ENCODE data around the gene OSGIN1.
A peak's percentile ranks its signal among the peaks of the same experiment; 100 is the strongest.

Gene OSGIN1

DNA sequence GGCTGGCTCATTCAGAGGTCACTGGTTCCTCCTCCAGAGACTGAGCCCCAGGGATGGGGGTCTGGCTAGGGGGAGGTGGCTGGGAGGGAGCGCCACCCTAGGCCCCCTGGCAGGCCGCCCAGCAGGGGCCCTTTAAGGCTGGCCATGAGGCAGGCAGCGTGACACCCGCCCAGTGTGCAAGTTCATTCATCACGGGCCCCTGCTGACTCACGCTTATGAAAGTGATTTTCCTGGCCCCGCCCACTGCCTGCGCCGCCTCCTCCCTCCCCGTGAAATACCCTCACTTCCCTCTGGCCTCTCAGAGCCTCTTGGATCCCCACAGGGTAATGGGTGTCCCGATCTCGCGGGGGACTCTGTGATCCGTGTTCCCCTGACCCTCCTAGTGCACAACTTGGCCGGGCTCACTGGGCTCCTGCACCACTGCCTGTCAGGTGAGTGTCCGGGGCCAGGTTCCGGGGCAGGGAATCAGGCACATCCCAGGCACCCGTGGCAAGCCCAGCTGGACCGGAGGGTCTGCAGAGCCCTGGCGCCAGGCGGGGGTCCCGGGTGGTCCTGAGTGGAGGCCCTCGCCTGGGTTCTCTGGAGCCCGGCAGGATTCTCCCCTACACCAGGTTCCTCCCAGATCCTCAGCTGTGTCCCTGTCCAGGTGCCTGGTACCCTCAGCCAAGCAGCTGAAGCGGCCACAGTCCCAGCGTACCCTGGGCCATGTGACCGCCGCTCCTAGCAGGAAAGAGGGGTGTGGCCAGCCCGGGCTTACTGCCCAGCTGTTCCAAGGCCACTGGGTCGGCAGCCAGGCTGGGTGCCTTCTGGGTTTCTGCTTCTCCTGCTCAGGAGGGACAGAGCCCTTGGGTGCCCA, at the start of gene OSGIN1:
OSGIN1 (plus strand) TSS at position 301 of the 856 bp plus-strand sequence. CDS start 4,432 bp downstream, outside the sequence.
- DNase-seq, result peak; percentile 37 to 74

DNA sequence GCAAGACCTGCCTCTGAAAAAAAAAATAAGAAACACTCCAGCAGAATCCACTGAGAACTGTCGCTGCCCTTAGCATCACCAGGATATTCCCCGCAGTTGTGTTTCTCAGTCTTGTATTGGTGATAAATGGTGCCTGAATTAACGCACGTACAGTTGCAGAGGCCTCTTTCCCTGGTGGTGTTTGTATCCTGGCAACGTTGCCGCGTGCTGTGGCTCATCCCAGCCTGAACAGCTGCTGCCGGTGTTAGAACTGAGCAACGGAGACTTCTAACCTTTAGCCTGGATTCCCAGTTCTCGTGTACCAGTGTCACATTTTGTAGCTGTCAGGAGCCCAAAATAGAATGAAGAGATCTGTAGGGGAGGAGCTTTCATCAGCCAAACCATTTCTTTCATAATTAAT, 49.3 kb upstream of the OSGIN1 start:
- DNase-seq, result no peak

DNA sequence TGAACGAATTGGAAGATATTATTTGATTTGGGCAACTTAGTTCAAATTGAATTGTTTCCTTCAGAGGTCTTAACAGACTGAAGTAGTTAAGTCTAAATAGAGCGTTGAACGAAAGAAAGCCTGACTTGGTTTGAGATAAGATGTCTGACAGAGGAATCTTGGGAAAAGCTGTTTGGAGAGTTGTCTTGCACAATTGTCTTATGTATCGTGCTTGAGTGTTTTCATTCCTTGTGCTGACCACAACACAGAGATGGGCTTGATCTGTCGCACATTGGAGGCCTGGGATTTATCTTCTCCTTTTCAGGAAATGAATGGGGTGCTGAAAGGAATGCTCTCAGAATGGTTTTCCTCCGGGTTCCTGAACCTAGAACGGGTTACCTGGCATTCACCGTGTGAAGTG, 46.4 kb upstream of the OSGIN1 start:
- no peak for DNase-seq

DNA sequence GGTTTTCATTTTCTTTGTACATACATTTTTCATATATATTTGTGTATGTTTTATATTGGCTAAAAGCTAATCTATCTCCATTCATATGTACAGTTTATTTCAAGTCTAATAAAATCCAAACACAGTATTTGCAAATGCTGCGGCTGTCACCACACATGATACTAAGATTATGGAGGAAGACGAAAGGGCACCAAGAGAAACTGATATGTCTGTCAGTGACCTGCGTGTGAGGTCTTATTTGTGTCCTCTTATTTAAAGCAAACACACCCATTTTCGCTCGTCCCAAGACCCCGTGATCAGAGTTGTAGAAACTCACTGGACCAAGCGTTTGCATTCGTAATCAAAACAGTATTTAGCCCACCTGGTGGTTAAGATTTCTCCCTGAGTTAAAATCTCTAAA, 45.9 kb upstream of the OSGIN1 start:
- no peak for DNase-seq

DNA sequence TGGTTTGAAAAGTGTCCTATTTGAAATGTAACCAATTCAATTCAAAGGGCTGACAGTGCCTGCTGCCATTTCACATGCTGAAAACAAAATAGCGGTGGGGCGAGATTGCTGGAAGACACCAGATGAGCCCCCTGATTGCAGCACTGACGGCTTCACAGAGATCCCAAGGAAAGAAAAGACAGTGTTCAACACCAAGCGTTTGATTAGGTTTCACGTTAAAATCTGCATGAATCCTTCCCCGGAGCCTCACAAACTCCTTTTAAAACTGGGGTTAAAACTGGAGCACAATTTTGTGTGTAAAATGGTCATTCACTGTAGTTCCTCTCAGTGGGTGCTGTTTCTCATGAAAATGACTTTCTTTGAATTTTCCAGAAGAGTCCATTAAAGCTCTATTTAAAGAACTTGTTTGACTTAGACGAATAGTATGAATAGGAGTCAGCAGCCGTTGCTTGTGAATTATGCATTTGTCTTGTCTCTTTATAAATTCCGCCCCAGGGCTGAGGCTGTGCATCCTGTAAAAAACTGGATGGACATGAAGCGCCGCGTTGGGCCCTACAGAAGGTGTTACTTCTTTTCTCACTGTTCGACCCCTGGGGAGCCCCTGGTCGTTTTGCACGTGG, 45.3 kb upstream of the OSGIN1 start:
- no peak for DNase-seq

GRCh38 chr16:83908798-83909197, 44.2 kb upstream of the OSGIN1 start:
- DNase-seq, result no peak

DNA sequence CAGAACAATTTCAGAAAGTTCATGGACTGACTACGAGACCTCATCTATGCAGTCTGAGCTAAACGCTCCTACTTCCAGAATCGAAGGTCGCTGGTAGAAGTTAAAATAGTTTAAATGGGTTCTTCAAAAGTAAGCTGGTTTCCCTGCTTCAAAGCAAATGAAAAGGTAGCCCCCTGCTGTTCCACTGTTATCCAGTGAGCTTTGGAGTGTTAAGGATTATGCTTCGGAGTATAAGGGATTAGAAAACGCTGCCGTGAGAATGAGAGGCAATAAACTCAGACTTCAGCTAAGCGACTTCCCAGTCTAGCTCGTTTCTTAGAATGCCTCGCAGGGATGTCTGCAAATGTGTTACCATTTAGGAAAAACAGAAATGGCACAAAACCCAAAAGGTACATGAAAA, 41.8 kb upstream of the OSGIN1 start:
- DNase-seq, result no peak

GRCh38 chr16:83912519-83913244, 40.4 kb upstream of the OSGIN1 start:
- DNase-seq, result no peak

GRCh38 chr16:83913245-83913633, 39.8 kb upstream of the OSGIN1 start:
- DNase-seq, result no peak

DNA sequence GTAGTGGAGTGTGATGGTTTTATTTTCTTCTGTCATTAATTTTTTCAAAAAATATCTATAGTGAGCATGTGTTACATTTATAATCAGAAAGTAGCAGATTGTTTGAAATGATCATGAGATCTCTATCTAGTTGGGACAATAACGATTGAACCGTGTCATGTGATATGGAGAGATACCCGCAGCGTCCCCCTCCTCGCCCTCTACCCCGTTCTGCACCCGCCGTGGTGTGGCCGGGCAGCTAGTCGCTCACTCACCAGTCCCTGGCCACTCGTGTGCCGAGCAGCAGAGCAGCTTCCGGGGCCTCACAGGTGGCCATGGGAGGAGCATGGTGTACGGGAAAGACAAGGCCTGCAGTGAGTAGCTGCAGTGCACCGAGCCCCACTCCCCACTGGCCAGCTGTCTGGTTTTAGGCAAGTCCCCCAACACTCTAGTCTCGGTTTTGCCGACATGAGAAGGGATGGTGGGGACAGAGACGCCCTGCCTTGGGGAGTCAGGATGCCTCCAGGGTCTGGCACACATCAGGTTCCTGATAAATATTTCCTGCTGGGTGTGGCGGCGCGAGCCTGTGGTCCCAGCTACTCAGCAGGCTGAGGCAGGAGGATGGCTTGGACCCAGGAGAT, 38.8 kb upstream of the OSGIN1 start:
- DNase-seq, result no peak

- DNase-seq, result no peak
These were observed 38.0 kb upstream of the OSGIN1 start for GRCh38 chr16:83915081-83915480.

- no peak for DNase-seq
These were observed 37.5 kb upstream of the OSGIN1 start for GRCh38 chr16:83915491-83915890.

DNA sequence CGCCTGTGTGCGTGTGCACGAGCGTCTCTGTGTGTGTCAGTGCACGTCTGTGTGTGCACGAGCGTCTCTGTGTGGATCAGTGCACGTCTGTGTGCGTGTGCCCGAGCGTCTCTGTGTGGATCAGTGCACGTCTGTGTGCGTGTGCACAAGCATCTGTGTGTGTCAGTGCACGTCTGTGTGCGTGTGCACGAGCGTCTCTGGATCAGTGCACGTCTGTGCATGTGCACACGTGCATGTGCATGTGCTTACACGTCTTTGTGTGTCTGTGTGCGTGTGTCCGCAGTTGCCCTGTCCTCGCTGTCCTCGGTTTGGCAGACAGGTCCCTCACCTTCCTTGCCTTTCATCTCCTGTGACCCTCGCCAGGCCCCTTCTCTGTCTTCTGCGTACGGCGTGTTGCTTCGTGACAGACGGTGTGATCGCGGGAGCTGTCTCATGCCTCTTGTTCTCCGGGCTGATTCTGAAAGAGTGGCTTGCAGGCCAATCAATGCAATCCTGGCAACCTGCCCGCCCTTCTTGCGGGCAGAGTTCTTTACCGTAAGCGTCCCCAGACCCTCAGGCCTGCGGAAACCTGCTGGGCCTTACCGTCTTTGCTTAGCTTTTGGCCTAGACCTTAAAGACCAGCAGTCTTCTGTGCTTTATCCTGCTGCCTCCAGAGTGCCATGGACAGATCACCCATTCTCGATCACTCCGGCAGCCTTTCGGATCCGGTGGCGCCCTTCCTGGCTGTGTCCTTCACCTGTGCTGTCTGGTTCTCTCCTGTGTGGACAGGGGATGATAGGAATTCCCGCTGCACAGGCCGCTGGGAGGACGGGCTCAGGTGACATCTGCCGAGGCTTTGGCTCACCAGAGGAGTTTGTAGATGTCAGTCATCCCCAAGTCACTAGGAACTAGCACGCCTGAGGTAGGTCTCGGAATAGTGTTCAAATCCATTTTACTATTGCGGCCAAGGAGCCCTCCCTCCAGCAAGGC, 35.6 kb upstream of the OSGIN1 start:
- no peak for DNase-seq

- no peak for DNase-seq
These were observed 32.0 kb upstream of the OSGIN1 start for GRCh38 chr16:83920894-83921491.

GRCh38 chr16:83923581-83924365, 29.3 kb upstream of the OSGIN1 start:
- DNase-seq, result no peak

GRCh38 chr16:83924686-83925085, 28.4 kb upstream of the OSGIN1 start:
- DNase-seq, result no peak

DNA sequence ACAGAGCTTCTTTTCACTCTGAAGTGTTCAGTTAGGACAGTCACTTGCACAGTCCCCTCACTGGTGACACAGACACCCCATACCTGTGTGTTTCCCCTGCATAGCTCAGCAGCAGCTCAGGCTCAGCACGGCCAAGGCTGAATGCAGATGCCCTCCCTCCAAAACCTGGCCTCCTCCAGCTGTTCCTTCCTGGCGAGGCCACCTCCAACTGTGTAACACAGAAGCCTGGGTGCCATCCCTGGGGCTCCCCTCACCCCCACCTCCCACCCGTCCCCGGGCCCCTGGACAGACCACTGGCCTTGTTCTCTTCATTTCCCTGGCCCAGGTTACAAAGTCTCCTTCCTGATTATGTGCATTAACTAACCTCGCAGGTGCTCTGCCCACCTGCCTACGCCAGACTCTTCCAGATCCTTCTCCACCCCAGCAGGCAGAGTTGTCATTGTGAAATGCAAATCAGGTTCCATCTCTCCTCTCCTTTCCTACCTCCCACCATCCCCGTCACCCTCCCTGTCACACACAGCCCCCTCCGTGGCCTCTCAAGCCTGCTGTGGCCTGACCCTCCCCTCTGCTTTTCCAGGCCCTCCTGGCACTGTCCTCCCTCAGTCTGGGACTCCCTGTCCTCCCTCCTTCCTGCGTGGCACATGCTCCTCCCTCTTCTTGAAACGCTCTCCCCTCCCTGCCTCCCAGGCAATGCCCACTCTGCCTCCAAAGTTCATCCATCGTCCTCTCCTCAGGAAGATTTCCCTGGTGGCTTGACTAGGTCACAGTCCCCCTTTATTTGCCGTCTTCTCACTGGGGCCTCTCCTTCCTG, 27.7 kb upstream of the OSGIN1 start:
- DNase-seq, result no peak

DNA sequence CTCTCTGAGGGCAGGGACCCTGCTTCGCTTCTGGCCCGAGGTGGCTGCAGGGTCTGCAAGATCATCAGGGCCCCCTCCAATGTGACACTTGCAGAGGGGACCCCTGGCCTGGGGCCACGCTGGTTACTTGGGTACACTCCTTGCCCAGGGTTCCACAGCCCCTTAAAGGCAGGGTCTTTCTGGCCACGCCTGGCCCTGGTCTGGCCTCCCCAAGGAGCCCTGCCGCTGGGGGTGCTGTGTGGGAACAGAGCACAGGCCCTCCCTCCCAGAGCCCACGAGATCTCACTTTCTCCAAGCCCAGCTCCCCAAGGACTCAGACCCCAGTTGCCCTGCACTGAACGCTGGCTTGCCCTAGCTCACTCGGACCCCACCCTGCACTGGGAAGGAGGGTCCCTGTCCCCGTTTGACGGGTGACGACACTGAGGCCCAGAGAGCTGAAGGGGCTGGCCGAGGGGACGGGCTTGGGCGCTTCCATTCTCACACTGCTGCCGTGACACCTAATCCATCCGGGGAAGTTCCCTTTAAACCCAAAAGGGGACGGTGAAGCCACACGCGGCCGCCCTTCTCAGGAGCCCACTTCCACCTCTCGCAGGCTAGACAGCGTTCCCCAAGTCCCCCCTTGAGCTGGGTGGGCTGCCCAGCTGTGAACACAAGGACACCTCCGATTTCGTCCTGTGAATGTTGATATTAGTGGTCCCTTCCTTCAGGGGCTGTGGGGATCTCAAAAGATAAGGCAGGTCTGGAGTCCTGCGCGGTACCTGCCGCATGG, 26.9 kb upstream of the OSGIN1 start:
- no peak for DNase-seq

All from CD4-positive, alpha-beta T cell treated with Interferon alpha-2 for 1 hour (primary cell).